ENCODE data around the gene GPBP1L1.
"Not testable (repeated sequence)": the region's sequence is repeated elsewhere in the genome, so short reads cannot be mapped to it uniquely, and the experiment has no call there.

- TF ChIP-seq CTCF, EP300, POLR2AphosphoS5, POLR2A (IDR thresholded peaks at IDR 0.05): not testable (repeated sequence)
Measured at GRCh38 chr1:45717386-45717785, 31.1 kb upstream of the GPBP1L1 start.
